Bronchial epithelial cell (primary cell): ENCODE data around the gene MITF. TPM values are rescaled to one million over a fixed set of nuclear protein-coding genes. Genes with fewer than 3 reads are reported as not detected.

Source experiments
- DNase-seq: peaks from one replicate; pipeline ENCODE4 v3.0.0-alpha.2; 2010; ENCODE audit warnings: low read depth
- FAIRE-seq: peaks from 2 replicates; lab custom pipeline; 2011; peaks lifted over from hg19 to GRCh38; lab: Jason Lieb, UNC
- H3K27me3 ChIP-seq: 2 replicates; pipeline ENCODE4 v1.5.1; 2011; ENCODE audit warnings: low read length; ENCODE audit not compliant: control insufficient read depth, insufficient read depth
- H3K36me3 ChIP-seq: 2 replicates; pipeline ENCODE4 v1.5.1; 2011; ENCODE audit warnings: low read length; ENCODE audit not compliant: control insufficient read depth, insufficient read depth
- H3K4me3 ChIP-seq: 2 replicates; pipeline ENCODE4 v1.5.1; 2011; ENCODE audit warnings: mild to moderate bottlenecking, low read depth, low read length, control low read depth
- total RNA-seq: library from RNA; depleted of rRNA; stranded (reverse); fragments of >200 nt; gene quantifications from 2 replicates; pipeline ENCODE4 v1.2.1, GENCODE V29; 2014
- TF ChIP-seq, protein P1 (sequence below): IDR thresholded peaks from 2 replicates; pipeline ENCODE4 v1.5.1; 2011; ENCODE audit warnings: mild to moderate bottlenecking, moderate library complexity, low read length, control low read depth, inconsistent platforms; ENCODE audit not compliant: insufficient read depth, severe bottlenecking

Gene MITF
- total RNA-seq, 1 donor from 2014 or later: 1.6 TPM

GRCh38 chr3:69781593-69781992 is 42.3 kb downstream of the MITF start:
- no peak for FAIRE-seq

GRCh38 chr3:69784954-69785514 is 45.8 kb downstream of the MITF start:
- H3K27me3 ChIP-seq: no peaks in the 10 kb centered on the region
- no peaks in the 10 kb centered on the region for H3K36me3 ChIP-seq
- TF ChIP-seq, protein P1, sequence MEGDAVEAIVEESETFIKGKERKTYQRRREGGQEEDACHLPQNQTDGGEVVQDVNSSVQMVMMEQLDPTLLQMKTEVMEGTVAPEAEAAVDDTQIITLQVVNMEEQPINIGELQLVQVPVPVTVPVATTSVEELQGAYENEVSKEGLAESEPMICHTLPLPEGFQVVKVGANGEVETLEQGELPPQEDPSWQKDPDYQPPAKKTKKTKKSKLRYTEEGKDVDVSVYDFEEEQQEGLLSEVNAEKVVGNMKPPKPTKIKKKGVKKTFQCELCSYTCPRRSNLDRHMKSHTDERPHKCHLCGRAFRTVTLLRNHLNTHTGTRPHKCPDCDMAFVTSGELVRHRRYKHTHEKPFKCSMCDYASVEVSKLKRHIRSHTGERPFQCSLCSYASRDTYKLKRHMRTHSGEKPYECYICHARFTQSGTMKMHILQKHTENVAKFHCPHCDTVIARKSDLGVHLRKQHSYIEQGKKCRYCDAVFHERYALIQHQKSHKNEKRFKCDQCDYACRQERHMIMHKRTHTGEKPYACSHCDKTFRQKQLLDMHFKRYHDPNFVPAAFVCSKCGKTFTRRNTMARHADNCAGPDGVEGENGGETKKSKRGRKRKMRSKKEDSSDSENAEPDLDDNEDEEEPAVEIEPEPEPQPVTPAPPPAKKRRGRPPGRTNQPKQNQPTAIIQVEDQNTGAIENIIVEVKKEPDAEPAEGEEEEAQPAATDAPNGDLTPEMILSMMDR: no peak
- DNase-seq (peak; percentile 66), FAIRE-seq (peak; percentile 95)
- H3K4me3 ChIP-seq: no peak overlapping the region

More at GRCh38 chr3:69781593-69781992, 42.3 kb downstream of the MITF start:
- TF ChIP-seq, protein P1: no peak
- H3K4me3 ChIP-seq: no peak overlapping the region
- no peaks in the 10 kb centered on the region for H3K27me3 ChIP-seq
- no peaks in the 10 kb centered on the region for H3K36me3 ChIP-seq
- DNase-seq: no peak

GRCh38 chr3:69785769-69786320 is 46.6 kb downstream of the MITF start:
- DNase-seq: no peak
- Histone ChIP-seq H3K4me3 (no peak overlapping the region), H3K36me3 (no peaks in the 10 kb centered on the region), H3K27me3 (no peaks in the 10 kb centered on the region)
- no peak for FAIRE-seq
- TF ChIP-seq, protein P1: no peak

DNA sequence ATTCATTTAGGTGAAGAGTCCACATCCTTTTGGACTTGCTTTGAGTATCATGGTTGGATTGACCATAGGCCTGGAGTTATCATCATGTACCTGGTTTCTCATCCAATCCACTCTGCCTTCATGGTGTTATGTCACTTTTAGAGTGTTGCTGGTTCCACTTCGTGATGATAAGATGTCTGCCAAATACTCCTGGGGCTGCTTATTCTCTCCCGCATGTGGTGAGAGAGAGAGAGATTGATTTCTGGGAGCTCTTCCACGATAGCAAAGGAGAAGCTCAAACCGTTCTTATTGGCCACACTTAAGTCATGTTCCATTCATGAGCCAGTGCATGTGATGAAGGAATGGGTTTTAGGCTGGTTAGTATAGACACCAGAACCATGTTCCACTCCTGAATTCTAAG is 47.6 kb downstream of the MITF start:
- H3K27me3 ChIP-seq: no peaks in the 10 kb centered on the region
- no peak for DNase-seq
- no peak for FAIRE-seq
- H3K4me3 ChIP-seq: no peak overlapping the region
- H3K36me3 ChIP-seq: no peaks in the 10 kb centered on the region
- TF ChIP-seq, protein P1: no peak

GRCh38 chr3:69787436-69788168 is 48.3 kb downstream of the MITF start:
- FAIRE-seq (no peak), DNase-seq (peak; percentile 83)
- no peaks in the 10 kb centered on the region for H3K36me3 ChIP-seq
- TF ChIP-seq, protein P1: no peak
- no peak overlapping the region for H3K4me3 ChIP-seq
- no peaks in the 10 kb centered on the region for H3K27me3 ChIP-seq
